A673 (cell line): ENCODE results near the gene INSYN1.

Source experiments
- CTCF ChIP-seq: fragments of 300-800, 200-600 bp; sonication (generic); conservative IDR thresholded peaks from 2 replicates; pipeline ENCODE4 v1.5.1; 2017; ENCODE audit warnings: low read depth, mild to moderate bottlenecking, antibody characterized with exemption, low read length, moderate library complexity, mixed read lengths
- EZH2 ChIP-seq: fragments of 200-600 bp; sonication (generic); IDR thresholded peaks from 2 replicates; pipeline ENCODE4 v1.6.1; 2017; ENCODE audit warnings: borderline replicate concordance, low read depth, mild to moderate bottlenecking, mixed read lengths, antibody characterized with exemption, low read length; ENCODE audit not compliant: poor library complexity, severe bottlenecking

DNA sequence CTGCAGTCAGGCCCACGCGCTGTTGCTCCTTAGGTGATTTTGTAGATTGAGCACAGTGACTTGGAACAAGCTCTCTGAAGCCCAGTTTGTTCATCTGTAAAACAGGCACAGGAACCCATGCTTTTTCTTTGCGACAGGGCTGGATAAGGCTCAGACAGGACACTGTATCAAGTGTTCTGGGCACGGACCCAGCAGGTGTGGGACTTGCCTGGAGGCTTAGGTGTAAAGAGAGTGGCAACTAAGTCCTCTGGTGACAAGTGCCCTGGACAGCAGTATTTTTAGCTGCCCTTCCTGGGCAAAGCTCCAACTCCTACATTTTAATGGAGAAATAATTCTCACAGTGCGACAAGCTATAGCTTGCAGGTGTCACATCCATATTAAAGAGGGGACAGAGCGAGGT, 36.7 kb downstream of the INSYN1 start:
- no peak for TF ChIP-seq CTCF
- no peak for TF ChIP-seq EZH2
